ENCODE measurements around the gene MLNR. TPM values are rescaled to one million over a fixed set of nuclear protein-coding genes. Genes with fewer than 3 reads are reported as not detected.

The MLNR gene
- total and polyA plus RNA-seq, 4 donors, result 0.02 TPM; not detected in 3

DNA sequence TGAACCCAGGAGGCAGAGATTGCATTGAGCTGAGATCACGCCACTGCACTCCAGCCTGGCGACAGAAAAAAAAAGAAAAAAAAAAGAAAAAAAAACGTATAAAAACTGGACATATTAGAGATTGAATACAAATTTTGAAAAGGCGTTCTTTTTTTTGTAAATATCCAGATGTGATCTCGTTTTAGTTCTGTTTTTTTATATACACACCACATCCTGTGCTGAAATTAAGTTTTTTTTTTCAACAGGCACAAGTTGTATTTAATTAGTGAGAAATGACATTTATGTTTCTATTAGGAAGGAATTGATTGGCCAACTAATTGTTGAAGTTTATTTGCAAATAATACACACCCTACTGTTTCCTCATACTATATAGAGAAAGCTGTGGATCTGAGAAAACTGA is 31.2 kb downstream of the MLNR start:
- no peak for ATAC-seq (ENCODE audit: insufficient read depth, low FRiP score)
- H3K9me3 ChIP-seq (ENCODE audit: control insufficient read depth in 4 of 4, insufficient read depth in 3 of 4, low read length in 3 of 4), result no peaks in the 10 kb centered on the region
- peaks cover 0 to 14% (median 2%) of the 10 kb centered on the region in 5 donors for H3K4me1 ChIP-seq (ENCODE audit: control insufficient read depth in 5 of 5, insufficient read depth in 5 of 5, low read length in 5 of 5)
- H3K36me3 ChIP-seq (ENCODE audit: control insufficient read depth in 4 of 4, insufficient read depth in 4 of 4, low read length in 4 of 4), result peaks cover 9 to 17% (median 11%) of the 10 kb centered on the region in 4 donors
- H3K27ac ChIP-seq (ENCODE audit: low read depth in 1 of 2, low read length in 1 of 2), result no peak overlapping the region
- no peaks in the 10 kb centered on the region for H3K27me3 ChIP-seq (ENCODE audit: control insufficient read depth in 3 of 3, insufficient read depth in 3 of 3, low read length in 2 of 3)
- no peak overlapping the region for H3K4me3 ChIP-seq
- 42 to 73% methylated on average over 5 of the region's 5 CpGs for WGBS, 2 donors
- no peak for DNase-seq
- no peak overlapping the region for H3K9ac ChIP-seq (ENCODE audit: insufficient read depth in 1 of 2, low read length in 2 of 2)
- TF ChIP-seq, protein P1, sequence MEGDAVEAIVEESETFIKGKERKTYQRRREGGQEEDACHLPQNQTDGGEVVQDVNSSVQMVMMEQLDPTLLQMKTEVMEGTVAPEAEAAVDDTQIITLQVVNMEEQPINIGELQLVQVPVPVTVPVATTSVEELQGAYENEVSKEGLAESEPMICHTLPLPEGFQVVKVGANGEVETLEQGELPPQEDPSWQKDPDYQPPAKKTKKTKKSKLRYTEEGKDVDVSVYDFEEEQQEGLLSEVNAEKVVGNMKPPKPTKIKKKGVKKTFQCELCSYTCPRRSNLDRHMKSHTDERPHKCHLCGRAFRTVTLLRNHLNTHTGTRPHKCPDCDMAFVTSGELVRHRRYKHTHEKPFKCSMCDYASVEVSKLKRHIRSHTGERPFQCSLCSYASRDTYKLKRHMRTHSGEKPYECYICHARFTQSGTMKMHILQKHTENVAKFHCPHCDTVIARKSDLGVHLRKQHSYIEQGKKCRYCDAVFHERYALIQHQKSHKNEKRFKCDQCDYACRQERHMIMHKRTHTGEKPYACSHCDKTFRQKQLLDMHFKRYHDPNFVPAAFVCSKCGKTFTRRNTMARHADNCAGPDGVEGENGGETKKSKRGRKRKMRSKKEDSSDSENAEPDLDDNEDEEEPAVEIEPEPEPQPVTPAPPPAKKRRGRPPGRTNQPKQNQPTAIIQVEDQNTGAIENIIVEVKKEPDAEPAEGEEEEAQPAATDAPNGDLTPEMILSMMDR (IDR thresholded peaks at IDR 0.05; ENCODE audit: control extremely low read depth, extremely low read depth), result no peak

DNA sequence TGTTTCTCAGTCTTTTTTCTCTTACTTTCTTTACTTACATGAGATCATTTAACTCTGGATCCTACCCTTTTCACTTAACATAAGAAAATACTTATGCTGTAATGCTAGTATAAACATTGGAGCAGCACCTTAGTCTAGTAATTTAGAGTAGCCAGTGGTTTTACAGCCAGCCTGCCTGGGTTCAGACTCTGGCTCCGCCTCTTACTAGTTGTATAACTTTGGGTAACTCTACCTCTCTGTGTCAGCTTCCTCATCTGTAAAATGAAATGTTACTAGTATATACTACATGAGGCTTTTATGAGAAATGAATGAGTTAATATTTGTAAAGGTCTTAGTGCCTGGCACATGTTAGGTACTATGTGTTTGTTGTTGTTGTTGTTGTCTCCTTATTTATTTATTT is 33.2 kb downstream of the MLNR start:
- TF ChIP-seq, protein P1 (IDR thresholded peaks at IDR 0.05; ENCODE audit: control extremely low read depth, extremely low read depth), result no peak
- Histone ChIP-seq H3K9ac (ENCODE audit: insufficient read depth in 1 of 2, low read length in 2 of 2) (no peak overlapping the region), H3K27me3 (ENCODE audit: control insufficient read depth in 3 of 3, insufficient read depth in 3 of 3, low read length in 2 of 3) (no peaks in the 10 kb centered on the region), H3K4me3 (no peak overlapping the region), H3K36me3 (ENCODE audit: control insufficient read depth in 4 of 4, insufficient read depth in 4 of 4, low read length in 4 of 4) (peaks cover 9 to 23% (median 18%) of the 10 kb centered on the region in 4 donors), H3K4me1 (ENCODE audit: control insufficient read depth in 5 of 5, insufficient read depth in 5 of 5, low read length in 5 of 5) (peaks cover 0 to 8% (median 2%) of the 10 kb centered on the region in 5 donors), H3K27ac (ENCODE audit: low read depth in 1 of 2, low read length in 1 of 2) (no peak overlapping the region), H3K9me3 (ENCODE audit: control insufficient read depth in 4 of 4, insufficient read depth in 3 of 4, low read length in 3 of 4) (no peaks in the 10 kb centered on the region)
- DNase-seq (no peak), ATAC-seq (ENCODE audit: insufficient read depth, low FRiP score) (no peak)
- WGBS, 2 donors, result 74 to 89% methylated on average over 1 of the region's 1 CpG

DNA sequence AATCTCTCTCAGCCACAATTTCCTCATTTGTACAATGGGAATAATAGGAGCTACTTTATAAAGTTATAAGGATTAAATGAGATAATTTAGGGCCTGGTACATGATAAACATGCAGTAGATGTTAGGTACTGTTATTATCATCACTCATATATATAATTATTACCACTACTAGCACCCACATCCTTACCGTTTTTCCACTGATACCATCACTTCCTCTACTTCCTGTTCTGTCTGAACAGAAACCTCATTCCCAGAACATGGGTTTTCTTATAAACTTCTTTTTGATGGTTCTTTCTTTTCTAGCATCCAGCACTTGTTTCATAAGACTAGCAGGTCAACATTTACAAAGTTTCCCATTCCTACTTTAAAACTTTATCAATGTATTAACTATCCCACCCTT is 33.9 kb downstream of the MLNR start:
- ATAC-seq (ENCODE audit: insufficient read depth, low FRiP score), result no peak
- WGBS, 2 donors, result 16 to 33% methylated on average over 1 of the region's 1 CpG
- TF ChIP-seq, protein P1 (IDR thresholded peaks at IDR 0.05; ENCODE audit: control extremely low read depth, extremely low read depth), result no peak
- no peaks in the 10 kb centered on the region for H3K9me3 ChIP-seq (ENCODE audit: control insufficient read depth in 4 of 4, insufficient read depth in 3 of 4, low read length in 3 of 4)
- no peak overlapping the region for H3K9ac ChIP-seq (ENCODE audit: insufficient read depth in 1 of 2, low read length in 2 of 2)
- H3K36me3 ChIP-seq (ENCODE audit: control insufficient read depth in 4 of 4, insufficient read depth in 4 of 4, low read length in 4 of 4), result peaks cover 9 to 25% (median 19%) of the 10 kb centered on the region in 4 donors
- H3K27me3 ChIP-seq (ENCODE audit: control insufficient read depth in 3 of 3, insufficient read depth in 3 of 3, low read length in 2 of 3), result no peaks in the 10 kb centered on the region
- peaks cover 0 to 2% (median 0%) of the 10 kb centered on the region in 5 donors for H3K4me1 ChIP-seq (ENCODE audit: control insufficient read depth in 5 of 5, insufficient read depth in 5 of 5, low read length in 5 of 5)
- DNase-seq, result no peak
- no peak overlapping the region for H3K4me3 ChIP-seq
- no peak overlapping the region for H3K27ac ChIP-seq (ENCODE audit: low read depth in 1 of 2, low read length in 1 of 2)

DNA sequence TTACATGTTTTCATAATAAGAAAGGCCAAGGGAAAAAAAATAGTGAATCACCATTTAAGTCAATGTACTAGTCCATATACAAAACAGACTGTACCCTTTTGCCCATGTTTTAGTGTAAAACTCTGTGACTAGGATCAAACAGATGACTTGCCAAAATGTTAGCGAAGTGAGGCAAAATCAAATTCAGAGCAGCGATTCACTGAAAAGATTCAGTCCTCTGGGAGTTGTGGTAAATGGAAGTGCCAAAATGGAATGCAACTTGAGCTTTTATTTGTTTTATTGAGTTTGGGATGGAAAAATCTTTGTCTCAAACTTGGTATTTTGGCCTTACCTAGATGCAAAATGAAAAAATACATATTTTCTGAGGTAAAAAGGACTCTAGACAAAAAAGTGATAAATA is 36.7 kb downstream of the MLNR start:
- Histone ChIP-seq H3K27ac (ENCODE audit: low read depth in 1 of 2, low read length in 1 of 2) (no peak overlapping the region), H3K4me3 (no peak overlapping the region), H3K27me3 (ENCODE audit: control insufficient read depth in 3 of 3, insufficient read depth in 3 of 3, low read length in 2 of 3) (no peaks in the 10 kb centered on the region), H3K9me3 (ENCODE audit: control insufficient read depth in 4 of 4, insufficient read depth in 3 of 4, low read length in 3 of 4) (no peaks in the 10 kb centered on the region), H3K36me3 (ENCODE audit: control insufficient read depth in 4 of 4, insufficient read depth in 4 of 4, low read length in 4 of 4) (peaks cover 17 to 41% (median 33%) of the 10 kb centered on the region in 4 donors), H3K4me1 (ENCODE audit: control insufficient read depth in 5 of 5, insufficient read depth in 5 of 5, low read length in 5 of 5) (peaks cover 0 to 2% (median 0%) of the 10 kb centered on the region in 5 donors), H3K9ac (ENCODE audit: insufficient read depth in 1 of 2, low read length in 2 of 2) (no peak overlapping the region)
- TF ChIP-seq, protein P1 (IDR thresholded peaks at IDR 0.05; ENCODE audit: control extremely low read depth, extremely low read depth), result no peak
- DNase-seq (no peak), ATAC-seq (ENCODE audit: insufficient read depth, low FRiP score) (no peak)
- 94 to 95% methylated on average over 2 of the region's 2 CpGs for WGBS, 2 donors
